GM21717 (cell line): Measurements from ENCODE around the gene RAB27B.
"Not testable (repeated sequence)": the region's sequence is repeated elsewhere in the genome, so short reads cannot be mapped to it uniquely, and the experiment has no call there.

Source experiments
- ATAC-seq: cut with Tn5 transposase; IDR thresholded peaks from one replicate; pipeline ENCODE4 v1.9.1; 2021; ENCODE audit warnings: mild to moderate bottlenecking, moderate library complexity; ENCODE audit not compliant: unreplicated experiment

Gene RAB27B, protein sequence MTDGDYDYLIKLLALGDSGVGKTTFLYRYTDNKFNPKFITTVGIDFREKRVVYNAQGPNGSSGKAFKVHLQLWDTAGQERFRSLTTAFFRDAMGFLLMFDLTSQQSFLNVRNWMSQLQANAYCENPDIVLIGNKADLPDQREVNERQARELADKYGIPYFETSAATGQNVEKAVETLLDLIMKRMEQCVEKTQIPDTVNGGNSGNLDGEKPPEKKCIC

DNA sequence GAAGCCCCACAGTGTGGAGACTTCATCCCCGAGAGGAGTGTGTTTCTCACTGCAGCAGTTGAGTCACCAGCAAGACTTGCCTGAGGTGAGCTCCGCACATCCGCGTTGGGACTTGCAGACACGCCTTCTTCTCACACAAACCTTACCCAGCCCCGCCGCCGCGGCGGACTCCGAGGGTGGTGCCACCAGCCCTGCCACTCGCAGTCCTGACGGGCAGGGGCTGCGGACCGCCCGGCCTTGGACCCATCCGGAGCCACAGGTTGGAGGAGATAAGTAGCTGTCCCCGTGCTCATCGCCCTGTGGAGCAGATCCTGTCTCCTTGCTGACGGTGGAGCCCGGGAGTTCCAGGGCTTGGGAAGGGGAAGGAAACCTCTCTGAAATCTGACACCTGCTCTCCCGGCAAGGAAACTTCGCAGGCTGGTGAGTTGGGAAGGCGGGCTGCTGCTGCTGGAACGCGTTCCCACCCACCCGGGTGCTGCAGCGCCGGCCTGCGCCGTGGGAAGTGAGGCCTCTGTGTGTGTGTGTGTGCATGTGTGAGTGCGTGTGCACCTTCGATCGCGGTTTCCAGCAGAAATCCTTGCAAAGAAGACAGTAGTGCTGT, at the start of gene RAB27B:
TSS of gene RAB27B (plus strand) at position 197 of the 601 bp plus-strand sequence. CDS start 49,109 bp downstream, outside the sequence.
- ATAC-seq: peak; percentile 50

DNA sequence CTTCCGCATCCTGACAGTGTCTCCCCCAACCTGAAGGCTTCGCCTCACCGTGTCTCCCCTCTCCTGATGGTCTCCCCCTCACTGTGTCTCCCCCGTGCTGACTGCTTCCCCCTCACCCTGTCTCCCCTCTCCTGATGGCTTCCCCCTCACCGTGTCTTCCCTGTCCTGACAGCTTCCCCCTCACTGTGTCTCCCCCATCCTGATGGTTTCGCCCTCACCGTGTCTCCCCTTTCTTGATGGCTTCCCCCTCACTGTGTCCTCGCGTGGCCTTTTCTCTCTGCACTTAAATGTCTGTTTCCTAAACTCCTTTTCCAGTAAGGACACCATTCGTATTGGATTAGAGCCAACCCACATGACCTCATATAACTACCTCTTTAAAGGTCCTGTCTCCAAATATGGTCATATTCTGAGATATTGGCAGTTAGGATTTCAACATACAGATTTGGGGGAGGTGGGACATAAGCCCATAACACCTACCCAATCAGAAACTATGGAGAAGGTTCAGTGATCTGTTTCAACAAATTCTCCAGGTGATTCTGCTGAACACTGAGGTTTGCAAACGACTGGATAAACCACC, 47.9 kb upstream of the RAB27B start:
- no peak for ATAC-seq

DNA sequence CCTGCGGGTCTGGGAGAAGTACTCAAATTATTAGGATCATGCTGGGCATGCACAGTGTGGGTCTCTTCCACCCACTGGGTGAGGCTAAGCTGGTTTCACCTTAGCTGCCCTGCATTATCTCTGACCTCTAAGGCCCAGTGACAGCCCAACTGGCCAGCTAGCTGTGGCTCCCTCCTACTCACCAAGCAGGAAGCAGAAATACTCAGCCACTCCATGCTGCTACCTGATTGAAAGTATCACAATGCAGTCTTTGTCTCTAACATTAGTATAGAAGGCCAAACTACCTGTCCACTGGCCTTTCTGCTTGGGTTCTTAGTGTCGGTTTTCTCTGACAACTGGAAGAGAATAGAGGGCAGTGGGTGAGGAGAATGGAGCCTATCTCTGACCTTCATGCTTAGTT, 47.3 kb upstream of the RAB27B start:
- ATAC-seq: no peak

DNA sequence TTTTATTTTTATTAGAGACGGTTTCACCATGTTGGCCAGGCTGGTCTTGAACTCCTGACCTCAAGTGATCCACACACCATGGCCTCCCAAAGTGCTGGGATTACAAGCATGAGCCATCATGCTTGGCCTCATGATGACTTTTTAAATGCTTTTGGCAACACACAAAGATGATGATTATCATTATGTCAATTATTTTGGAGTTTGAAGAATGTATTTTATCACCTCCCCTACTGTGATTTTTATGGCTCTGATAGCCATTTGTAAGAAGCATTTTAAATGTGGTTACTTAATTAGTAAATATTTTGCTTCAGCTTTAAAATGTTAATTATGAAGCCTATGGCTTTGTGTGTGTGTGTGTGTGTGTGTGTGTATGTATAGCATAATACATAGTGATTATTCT, 45.1 kb upstream of the RAB27B start:
- ATAC-seq: no peak

DNA sequence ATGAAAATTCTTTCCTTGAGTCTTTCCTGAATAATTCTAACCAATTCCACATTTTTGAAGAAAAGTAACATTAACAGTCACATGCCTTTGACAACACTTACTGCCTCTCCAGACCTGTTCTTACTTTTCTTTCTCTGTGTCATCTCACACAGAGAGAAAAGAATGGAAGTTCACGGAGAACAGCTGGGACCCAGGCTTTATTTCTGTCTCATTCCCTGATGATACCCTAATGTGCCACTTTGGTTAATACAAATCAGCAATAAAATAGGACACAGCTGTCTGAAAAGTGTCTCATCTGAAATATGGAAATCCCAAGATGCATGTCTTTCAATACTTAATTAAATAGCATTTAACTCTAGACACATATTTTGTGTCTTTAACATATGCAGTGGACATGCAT, 42.1 kb upstream of the RAB27B start:
- no peak for ATAC-seq

DNA sequence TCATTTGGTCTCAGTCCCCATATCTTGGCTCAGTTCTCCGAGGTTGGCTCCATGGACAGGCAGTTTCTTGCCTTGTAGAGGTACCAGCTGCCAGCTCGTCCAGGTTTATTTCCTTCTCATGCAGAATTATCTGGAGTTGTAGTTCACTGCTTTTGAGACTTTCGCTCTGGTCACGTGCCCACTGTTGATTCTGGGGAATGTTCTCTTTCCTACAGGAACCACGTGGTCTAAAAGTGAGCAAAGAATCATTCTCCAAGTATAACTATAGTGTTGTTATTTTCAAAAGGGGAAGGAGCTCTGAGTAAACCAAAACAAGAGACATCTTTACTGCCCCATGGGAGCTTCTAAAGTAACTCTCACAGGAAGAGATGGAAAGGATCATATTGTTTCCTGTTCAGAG, 41.2 kb upstream of the RAB27B start:
- ATAC-seq: no peak

DNA sequence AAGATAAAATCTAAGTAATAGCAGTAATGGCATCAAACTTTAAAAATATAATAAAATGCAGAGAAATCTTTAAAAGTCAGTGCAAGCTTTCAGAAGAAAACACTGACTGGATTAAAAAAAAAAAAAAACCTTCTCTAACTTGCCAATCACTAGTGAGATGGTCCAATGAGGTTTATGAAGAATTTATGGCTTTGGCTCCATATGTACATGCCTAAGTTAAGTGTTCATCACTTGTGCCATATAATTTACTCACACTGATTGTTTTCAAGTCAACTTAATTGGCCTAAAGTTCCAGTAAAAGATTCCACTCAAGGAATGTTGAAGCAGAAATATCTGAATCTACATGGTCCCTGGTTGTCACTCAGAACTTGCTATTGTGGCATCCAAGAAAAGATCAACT, 40.7 kb upstream of the RAB27B start:
- no peak for ATAC-seq

DNA sequence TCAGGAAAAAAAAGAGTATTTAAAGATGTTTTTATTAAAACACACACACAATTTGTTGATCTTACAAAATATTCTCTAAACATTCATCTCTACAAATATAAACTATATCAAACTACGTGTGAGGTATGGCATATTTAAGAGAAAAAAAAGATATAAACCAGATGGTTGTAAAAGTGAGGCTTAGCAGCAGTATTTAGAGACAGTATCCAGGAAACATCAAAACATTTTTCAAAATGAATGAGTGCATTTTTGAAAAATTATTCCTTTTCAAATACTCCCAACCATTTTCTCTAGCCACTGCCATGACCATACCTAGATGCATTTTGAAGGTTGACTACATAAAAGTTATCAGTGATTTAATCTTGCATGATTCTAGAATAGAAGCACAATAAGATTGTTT, 38.2 kb upstream of the RAB27B start:
- ATAC-seq: no peak

DNA sequence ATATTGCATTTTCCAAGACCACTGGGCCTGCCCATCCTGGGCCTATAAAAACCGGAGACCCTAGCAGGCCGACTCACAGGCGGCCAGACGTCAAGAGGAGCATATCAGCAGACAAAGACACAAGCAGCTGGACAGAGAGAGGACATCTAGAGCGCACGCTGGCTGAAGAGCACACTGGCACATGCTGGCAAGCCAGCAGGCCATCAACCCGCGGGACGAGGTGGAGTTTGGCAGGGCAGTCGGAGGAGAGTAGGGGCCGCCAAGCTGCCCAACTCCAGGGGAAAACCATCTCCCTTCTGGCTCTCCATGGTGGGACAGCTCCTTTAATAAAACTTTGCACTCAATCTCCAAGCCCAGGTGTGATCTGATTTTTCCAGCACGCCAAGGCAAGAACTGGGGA, 36.6 kb upstream of the RAB27B start:
- ATAC-seq: no peak

DNA sequence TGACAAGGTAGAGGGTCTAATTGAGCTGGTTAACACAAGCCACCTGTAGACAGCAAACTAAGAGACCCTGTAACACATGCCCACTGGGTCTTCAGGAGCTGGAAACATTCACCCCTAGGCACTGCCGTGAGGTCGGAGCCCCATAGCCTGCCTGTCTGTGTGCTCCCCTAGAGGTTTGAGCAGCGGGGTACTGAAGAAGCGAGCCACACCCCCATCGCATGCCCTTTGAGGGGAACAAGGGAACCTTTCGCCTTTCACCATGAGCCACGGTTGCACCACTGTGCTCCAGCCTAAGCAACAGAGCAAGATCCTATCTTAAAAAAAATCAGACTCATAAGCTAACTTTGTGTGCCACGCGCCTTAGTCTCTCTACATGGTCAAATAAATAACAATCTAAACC, 36.2 kb upstream of the RAB27B start:
- no peak for ATAC-seq

DNA sequence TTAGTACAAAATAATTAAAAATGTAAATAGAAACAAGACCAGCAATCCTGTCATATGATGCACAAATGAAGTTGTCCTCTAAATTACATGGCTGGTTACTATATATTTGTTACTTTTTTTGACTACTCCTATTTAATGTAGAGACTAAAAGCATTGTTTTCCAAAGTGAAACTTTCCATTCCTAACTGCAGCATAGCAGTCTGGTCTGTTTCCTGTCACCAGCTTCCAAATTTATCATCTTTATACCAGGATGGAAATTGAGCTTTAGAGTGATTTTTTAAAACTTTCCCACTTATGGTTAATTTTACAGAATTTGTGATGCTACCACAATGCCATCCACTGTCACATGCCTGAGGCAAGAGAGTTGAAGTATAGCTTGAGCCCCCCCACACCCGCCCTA, 33.5 kb upstream of the RAB27B start:
- ATAC-seq: no peak

DNA sequence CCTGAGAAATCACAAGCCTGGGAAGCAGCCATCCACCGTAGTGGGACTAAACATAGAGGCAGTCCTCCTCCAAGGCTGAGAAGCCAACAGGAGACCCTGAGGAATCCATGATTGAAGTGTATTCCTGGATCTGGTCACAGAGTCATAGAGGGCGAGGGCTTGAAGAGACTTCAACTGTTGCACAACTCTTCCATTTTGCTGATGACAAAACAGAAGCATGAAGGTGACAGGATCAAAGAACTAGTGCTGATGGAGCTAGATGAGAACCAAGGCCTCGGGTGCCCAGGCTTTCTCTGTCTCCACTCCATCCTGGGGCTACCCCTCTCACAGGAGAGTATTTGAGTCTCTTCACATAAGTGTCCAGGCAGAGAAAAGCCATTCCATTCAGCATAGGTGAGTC, 30.1 kb upstream of the RAB27B start:
- no peak for ATAC-seq

DNA sequence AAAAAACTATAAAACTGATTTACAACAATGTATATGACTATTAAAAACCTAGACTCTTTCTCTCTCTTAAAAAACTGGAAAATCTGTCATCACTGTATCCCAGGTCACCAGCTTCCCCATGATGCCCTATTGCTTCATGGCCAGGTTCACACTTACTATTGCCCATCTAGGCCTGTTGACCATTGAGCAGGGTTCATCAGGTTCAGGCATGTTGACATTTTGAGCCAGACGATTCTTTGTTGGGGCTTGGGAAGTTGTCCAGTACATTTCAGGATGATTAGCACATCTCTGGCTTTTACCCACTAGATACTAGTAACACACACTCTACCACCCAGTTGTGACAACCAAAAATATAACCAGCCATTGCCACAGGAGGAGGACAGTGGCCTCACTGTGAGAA, 26.9 kb upstream of the RAB27B start:
- ATAC-seq: no peak

DNA sequence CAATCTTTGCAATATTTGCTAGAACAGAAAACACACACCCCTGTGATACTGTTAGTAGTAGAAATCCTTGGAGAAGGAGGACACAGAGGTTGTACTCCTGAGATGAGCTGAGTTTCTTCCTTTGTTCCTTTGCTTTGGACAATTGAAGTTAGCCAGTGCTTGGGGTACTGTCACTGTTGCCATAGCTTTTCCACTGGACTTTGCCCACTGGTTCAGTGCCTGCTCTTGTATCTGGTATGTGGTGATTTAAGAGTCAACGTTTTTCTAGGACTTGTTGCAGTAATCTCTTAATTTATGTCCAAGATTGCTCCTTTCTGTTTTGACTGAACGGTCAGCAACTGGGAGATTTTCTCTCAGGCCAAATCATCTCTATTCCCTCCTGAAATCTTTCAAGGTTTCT, 26.1 kb upstream of the RAB27B start:
- no peak for ATAC-seq

DNA sequence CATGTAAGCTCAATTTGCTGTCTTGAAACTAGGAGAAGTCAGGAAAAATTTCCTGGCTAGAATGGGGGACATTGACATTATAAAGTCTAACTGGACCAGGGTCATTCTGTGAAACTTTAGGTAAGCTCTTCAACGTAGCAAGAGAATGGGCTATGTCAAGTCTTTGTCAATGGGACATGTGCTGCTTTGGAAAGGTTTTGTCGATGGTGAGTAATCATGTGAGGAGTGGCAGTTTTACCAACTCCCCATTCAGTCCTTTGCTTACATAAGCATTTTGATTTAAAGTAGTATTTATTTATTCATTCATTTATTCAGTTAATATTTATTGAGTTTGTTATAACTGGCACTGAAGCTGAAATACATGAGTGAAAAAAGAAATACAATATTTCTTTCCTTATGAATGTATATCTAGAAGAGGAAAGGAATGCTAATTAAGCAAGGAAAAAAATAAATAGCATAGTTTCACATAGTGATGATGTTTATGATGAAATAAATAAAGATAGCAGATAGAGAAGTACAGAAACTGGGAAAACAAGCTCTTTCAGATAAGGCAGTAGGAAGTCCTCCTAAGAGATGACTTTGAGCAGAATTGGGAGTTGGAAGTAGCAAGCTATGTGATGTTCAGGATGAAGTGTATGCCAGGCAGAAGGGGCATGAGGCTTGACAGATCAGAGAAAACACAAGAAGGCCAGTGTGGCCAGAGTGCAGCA, 25.4 kb upstream of the RAB27B start:
- ATAC-seq: no peak

DNA sequence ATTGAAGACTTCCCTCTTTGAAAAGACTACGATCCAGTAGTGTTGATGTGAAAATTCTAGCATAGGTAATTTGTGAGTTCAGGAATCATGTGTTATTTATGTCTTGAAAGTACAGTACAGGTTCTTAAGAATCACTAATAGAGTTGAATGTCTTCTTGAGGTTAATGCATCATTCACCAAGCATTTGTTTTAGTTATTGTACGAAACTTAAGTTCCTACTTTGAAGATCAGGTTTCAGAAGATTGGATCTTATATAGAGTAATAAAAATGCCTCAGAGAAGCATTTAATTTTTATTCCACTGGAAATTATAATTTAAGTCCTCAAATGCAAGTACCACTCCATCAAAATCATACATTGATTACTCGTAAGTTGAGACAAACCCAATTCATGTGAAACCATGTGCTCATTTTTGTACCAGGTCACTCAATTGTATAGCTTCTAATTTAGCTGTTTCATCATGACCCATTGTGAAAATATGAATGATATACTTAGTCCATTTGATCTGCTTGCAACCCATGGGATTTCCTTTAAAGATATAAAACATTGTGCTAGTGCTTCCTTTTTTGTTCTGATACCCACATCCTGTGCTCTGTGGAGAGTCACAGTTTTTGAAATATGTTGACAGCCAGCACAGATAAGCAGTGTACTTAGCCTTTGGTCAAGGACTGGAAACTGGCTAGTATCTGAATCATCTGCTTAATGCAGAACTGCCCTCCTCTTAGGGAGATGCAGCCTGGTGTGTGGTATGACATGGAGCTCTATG, 22.5 kb upstream of the RAB27B start:
- no peak for ATAC-seq

DNA sequence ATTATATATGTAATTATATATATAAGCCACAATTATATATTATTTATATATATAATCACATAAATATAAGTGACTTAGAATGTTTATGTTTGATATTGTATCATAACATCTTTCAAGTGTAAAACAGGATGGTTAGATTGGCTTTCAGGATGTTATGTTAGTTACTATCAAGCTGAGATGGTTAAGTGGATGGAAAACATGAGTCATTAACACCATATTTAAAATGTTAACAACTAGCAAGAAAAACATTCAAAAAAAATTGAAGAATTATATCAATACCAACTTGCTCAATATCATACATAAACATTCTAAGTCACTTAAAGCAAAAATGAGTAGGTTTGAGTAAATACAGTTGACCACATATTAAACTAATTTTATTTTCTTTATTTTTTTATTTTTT, 21.8 kb upstream of the RAB27B start:
- ATAC-seq: no peak

DNA sequence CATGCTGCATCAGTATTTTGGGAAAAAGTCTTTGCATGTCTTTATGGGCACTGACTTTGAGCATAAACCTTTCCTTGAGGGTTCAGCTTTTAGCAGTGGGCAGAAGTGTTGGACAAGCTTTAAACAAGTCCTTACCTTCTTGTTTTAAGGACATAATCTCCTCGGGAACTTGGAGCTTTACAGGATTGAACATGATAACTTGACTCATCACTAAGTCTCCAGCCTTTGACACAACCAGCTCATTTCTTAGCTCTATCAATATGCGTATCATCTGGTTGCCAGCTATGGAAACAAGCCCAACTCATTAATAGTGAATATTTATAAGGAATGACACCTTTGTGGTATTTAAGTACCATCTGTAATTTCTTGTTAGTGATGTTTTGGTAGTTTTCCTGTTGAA, 21.0 kb upstream of the RAB27B start:
- no peak for ATAC-seq

DNA sequence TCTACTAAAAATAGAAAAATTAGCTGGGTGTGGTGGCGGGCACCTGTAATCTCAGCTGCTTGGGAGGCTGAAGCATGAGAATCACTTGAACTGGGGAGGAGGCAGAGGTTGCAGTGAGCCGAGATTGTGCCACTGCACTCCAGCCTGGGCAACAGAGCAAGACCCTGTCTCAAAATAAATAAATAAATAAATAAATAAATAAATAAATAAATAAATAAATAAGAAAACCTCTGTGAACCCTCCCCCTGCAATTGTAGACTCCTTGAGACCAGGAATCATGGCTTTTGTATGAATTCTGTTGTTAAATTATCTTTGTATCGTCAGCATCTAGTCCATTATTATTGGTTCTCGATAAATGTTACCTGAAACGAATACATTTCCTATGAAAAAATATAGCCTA, 17.6 kb upstream of the RAB27B start:
- ATAC-seq: not testable (repeated sequence)

DNA sequence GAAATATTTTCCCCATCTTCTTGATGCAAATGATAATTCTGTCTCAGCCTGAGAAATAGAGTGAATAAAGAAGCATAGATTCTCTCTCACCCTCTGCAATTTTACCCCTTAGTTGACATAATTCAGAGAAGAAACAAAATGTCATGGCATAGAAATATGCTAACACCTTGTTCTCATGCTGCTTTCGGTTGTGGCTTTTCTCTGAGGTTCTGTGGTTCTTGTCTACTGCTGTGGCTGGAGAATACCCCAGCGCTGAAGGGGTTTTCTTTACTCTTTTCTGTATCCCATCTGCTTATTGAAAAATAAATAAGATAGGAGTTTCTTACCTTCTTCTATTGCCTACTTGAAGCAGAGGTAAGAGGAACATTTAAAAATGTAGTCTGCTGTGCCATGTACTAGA, 15.4 kb upstream of the RAB27B start:
- no peak for ATAC-seq

DNA sequence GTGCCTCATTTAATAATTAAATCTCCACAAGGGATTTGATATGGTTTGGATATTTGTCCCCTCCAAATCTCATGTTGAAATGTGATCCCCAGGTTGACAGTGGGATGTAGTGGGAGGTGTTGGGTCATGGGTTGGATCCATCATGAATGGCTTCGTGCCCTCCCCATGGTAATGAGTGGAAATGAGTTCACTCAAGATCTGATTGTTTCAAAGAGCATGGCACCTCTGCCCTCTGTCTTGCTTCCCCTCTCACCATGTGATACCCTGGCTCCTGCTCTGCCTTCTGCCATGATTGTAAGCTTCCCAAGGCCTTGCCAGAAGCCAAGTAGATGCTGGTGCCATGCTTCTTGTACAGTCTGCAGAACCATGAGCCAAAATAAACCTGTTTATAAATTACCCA, 15.0 kb upstream of the RAB27B start:
- ATAC-seq: no peak
